Measurements from ENCODE around the gene TRPV4. TPM values are rescaled to one million over a fixed set of nuclear protein-coding genes. Genes with fewer than 3 reads are reported as not detected.

TRPV4 gene
- total RNA-seq, 2 donors from 2014 or later, result 2.0 to 5.7 TPM

DNA sequence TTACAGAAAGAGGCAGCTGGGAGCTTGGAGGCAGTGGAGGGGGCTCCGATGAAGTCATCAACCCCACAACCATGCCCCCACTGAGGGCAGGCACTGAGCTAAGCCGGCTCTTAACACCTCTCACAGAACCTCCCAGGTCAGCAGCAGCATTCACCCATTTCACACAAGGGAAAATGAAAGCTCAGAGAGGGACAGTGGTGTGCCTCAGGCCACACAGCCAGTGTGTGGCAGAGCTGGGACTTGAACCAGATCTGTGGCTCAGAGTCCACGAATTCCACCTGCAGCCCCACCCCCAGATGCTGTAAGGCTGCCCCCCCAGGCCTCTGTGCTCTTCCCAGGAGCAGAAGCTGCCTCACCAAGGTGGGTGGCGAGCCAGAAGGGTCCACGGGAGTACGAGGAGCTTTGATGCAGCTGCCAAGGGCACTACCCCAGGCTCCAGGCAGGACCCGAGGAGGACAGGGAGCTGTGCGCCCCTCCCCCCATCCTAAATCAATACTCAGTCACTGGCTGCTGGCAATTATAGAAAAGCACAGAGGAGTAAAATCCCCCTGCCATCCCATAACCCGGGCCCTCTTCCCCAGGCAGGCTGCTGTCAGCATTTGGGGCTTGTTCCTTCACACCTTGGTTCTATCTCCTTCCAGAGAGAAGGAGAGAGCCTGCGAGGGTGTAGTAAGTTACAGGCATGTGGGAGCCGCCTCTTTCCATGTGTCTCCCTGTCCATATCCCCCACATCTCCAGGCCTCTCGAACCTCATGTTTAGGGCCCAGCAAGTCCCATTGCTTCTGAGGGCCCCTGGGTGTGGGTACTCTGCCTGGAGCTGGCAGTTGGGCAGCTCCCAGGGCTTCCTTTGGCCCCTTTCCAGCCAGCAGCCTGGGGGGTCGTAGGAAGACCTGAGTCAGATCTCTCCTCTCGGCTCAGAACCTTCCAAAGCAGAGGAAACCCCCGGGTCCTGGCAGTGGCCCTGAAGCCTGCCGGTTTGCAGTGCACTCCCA, 72.0 kb downstream of the TRPV4 start:
- Histone ChIP-seq H3K36me3 (no peaks in the 10 kb centered on the region), H3K4me3 (no peak overlapping the region), H3K27ac (no peak overlapping the region), H3K27me3 (replicated peaks; ENCODE audit: insufficient read depth) (no peaks in the 10 kb centered on the region), H3K9me3 (peaks cover 16% of the 10 kb centered on the region), H3K4me1 (ENCODE audit: control insufficient read depth in 1 of 2, low read depth in 2 of 2) (no peaks in the 10 kb centered on the region)
- TF ChIP-seq, protein P1, sequence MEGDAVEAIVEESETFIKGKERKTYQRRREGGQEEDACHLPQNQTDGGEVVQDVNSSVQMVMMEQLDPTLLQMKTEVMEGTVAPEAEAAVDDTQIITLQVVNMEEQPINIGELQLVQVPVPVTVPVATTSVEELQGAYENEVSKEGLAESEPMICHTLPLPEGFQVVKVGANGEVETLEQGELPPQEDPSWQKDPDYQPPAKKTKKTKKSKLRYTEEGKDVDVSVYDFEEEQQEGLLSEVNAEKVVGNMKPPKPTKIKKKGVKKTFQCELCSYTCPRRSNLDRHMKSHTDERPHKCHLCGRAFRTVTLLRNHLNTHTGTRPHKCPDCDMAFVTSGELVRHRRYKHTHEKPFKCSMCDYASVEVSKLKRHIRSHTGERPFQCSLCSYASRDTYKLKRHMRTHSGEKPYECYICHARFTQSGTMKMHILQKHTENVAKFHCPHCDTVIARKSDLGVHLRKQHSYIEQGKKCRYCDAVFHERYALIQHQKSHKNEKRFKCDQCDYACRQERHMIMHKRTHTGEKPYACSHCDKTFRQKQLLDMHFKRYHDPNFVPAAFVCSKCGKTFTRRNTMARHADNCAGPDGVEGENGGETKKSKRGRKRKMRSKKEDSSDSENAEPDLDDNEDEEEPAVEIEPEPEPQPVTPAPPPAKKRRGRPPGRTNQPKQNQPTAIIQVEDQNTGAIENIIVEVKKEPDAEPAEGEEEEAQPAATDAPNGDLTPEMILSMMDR (IDR thresholded peaks at IDR 0.05), result no peak
- no peak for ATAC-seq (ENCODE audit: insufficient number of reproducible peaks, low FRiP score, low read depth)
- no peak for DNase-seq (ENCODE audit: low spot score)

DNA sequence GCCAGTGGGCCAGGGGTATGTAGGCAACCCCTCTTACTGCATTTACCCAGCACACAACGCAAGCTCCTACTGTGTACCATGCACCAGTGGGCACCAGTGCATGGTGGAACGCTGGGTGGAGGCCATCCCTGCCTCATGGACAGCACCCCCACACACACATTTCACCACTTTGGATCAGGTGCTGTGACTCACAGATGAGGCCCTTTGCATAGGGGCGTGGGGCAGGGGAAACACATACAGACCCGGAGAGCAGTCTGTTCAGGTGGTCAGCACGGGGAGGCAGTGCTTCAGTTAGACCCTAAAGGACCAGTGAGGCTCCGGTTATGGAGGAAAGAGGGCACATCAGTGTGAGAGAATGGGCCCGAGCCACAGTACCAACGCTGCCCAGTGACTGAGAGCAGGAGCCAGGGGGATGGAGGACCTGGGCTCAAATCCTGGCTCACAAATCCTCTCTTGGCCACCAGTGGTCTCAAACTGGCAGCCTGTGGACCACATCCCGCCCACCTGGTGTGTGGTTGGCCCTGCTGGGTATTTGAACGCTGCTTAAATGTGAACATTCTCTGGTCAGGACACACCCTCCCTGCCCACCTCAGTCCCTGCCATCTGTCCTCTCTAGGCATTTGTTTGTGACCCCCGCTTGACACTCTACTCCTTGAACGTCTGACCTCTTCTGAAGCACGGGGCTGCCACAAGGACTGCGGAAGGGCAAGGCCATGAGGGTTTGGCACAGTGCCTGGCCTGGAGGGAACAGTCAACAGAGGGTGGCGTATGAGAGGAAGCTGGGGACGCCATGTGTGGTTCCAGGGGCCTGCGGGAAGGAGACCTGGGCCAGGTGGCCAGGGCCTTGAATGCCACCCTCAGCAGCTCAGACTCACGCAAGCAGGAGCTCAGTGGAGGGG, 72.9 kb downstream of the TRPV4 start:
- Histone ChIP-seq H3K27ac (no peak overlapping the region), H3K4me1 (ENCODE audit: control insufficient read depth in 1 of 2, low read depth in 2 of 2) (no peaks in the 10 kb centered on the region), H3K27me3 (replicated peaks; ENCODE audit: insufficient read depth) (no peaks in the 10 kb centered on the region), H3K9me3 (peaks cover 22% of the 10 kb centered on the region), H3K4me3 (no peak overlapping the region), H3K36me3 (no peaks in the 10 kb centered on the region)
- DNase-seq (ENCODE audit: low spot score), result no peak
- no peak for ATAC-seq (ENCODE audit: insufficient number of reproducible peaks, low FRiP score, low read depth)
- TF ChIP-seq, protein P1 (IDR thresholded peaks at IDR 0.05), result no peak

DNA sequence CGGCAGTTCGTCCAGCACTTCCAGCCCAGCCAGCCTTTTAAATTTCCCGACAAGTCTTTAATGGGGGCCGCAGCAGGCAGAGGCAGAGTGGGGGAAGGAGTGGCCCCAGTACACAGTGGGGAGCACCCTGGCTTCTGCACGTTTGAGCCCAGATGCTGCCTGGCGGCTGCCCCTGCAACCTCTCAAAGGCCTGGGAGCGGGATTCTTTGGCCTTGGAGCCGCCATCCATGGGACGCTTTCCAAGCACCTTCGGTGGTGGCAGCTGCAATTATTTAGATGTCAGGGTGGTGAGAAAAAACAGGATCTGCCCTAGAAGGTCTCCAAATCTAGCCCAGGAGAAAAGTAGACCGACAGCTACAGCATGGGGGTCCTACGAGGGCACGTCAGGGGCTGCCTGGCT, 73.6 kb downstream of the TRPV4 start:
- Histone ChIP-seq H3K9me3 (peaks cover 22% of the 10 kb centered on the region), H3K4me1 (ENCODE audit: control insufficient read depth in 1 of 2, low read depth in 2 of 2) (no peaks in the 10 kb centered on the region), H3K27ac (no peak overlapping the region), H3K36me3 (no peaks in the 10 kb centered on the region), H3K27me3 (replicated peaks; ENCODE audit: insufficient read depth) (no peaks in the 10 kb centered on the region), H3K4me3 (no peak overlapping the region)
- no peak for ATAC-seq (ENCODE audit: insufficient number of reproducible peaks, low FRiP score, low read depth)
- TF ChIP-seq, protein P1 (IDR thresholded peaks at IDR 0.05), result no peak
- DNase-seq (ENCODE audit: low spot score), result no peak

DNA sequence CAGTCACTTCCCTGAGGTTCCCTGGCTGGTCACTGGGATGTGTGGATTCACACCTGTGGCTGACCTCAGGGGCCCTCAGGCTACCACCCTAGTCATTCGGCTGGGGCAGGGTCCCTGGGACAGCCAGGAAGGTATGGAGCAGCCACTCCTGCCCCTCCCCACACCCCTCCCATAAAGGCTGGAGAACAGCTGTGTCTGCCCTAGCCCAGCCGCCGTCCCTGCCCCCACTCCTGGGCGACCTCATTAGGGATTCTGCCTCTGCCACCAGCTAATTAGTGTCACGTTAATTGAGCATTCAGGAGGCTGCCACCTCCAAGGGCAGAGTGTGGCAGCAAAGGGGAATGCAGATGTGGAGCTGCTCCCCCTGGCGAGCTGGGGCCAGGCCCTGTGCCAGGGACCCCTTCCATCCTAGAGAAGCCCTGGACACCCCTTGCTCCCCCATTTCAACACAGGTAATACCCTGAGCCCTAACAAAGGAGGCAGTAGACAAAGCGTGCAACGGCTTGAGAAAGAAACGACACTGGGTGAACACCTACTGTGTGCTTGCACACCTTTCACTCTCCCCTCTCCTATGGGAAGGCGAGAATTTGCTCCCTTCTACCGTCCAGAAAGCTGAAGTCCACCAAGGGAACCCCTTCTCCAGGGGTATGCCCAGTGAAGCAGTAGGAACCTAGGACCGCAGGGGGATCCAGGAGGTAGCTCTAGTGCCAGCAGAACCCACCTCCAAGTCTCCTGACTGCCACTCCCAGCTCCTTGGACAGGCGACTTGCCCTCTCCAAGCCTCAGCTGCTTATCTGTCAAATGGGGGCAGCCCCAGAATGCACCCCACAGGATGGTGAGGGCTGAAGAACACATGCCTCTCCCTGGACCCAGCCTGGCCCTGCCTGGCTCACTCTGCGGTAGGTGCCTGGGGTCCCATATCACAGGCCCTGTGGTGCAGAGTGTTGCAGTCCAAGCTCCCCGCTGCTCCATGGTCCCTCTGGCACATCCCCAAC, 74.5 kb downstream of the TRPV4 start:
- TF ChIP-seq, protein P1 (IDR thresholded peaks at IDR 0.05), result no peak
- no peaks in the 10 kb centered on the region for H3K27me3 ChIP-seq (replicated peaks; ENCODE audit: insufficient read depth)
- ATAC-seq (ENCODE audit: insufficient number of reproducible peaks, low FRiP score, low read depth), result no peak
- no peak overlapping the region for H3K27ac ChIP-seq
- H3K4me1 ChIP-seq (ENCODE audit: control insufficient read depth in 1 of 2, low read depth in 2 of 2), result no peaks in the 10 kb centered on the region
- no peaks in the 10 kb centered on the region for H3K36me3 ChIP-seq
- H3K4me3 ChIP-seq, result no peak overlapping the region
- peaks cover 22% of the 10 kb centered on the region for H3K9me3 ChIP-seq
- DNase-seq (ENCODE audit: low spot score), result no peak
